WTC11 (cell line): ENCODE results near the gene GPRC5A. TPM values are rescaled to one million over a fixed set of nuclear protein-coding genes. Genes with fewer than 3 reads are reported as not detected.

ENCODE experiments used
- ATAC-seq: fragments of 200-7000 bp; cut with Tn5 transposase; 2 replicates; pipeline ENCODE4 v1.10.0; 2021; ENCODE audit warnings: mild to moderate bottlenecking, moderate library complexity
- CTCF ChIA-PET: fragments of 300-600 bp; sonication (Branson Sonifier 250); formaldehyde crosslinking; loops from one replicate; lab custom pipeline; 2021; ENCODE audit warnings: antibody characterized with exemption; lab: Charles Lee
- POLR2A ChIA-PET: fragments of 350-600 bp; sonication (Branson Sonifier 250); formaldehyde crosslinking; loops from one replicate; lab custom pipeline; 2021; ENCODE audit warnings: antibody characterized with exemption; lab: Charles Lee
- DNase-seq: peaks from one replicate; pipeline ENCODE4 v3.0.0; 2021; ENCODE audit warnings: low spot score
- H3K27ac Mint-ChIP-seq: 2 replicates; pipeline ENCODE4 v1.8.0; 2021; ENCODE audit warnings: mixed read lengths
- H3K27me3 Mint-ChIP-seq: 2 replicates; pipeline ENCODE4 v1.8.0; 2021; ENCODE audit warnings: low read depth, mild to moderate bottlenecking, moderate library complexity, mixed read lengths
- H3K36me3 Mint-ChIP-seq: 2 replicates; pipeline ENCODE4 v1.8.0; 2021; ENCODE audit warnings: mixed read lengths
- H3K4me1 Mint-ChIP-seq: 2 replicates; pipeline ENCODE4 v1.8.0; 2022; ENCODE audit warnings: mixed read lengths
- H3K4me3 Mint-ChIP-seq: 2 replicates; pipeline ENCODE4 v1.8.0; 2021; ENCODE audit warnings: mild to moderate bottlenecking, moderate library complexity, mixed read lengths
- H3K9me3 Mint-ChIP-seq: 2 replicates; pipeline ENCODE4 v1.8.0; 2021; ENCODE audit warnings: mixed read lengths
- FOXJ3 ChIP-seq: sonication (generic); formaldehyde crosslinking; IDR thresholded peaks from 2 replicates; pipeline ENCODE4 v1.9.0; 2021; ENCODE audit warnings: missing genetic modification reagents, mild to moderate bottlenecking, borderline replicate concordance
- FOXK1 ChIP-seq: sonication (generic); formaldehyde crosslinking; IDR thresholded peaks from 2 replicates; pipeline ENCODE4 v1.8.0; 2022; ENCODE audit warnings: mild to moderate bottlenecking, moderate library complexity, missing genetic modification reagents
- FOXP1 ChIP-seq: sonication (generic); formaldehyde crosslinking; IDR thresholded peaks from 2 replicates; pipeline ENCODE4 v1.8.0; 2022; ENCODE audit warnings: missing genetic modification reagents, mild to moderate bottlenecking, moderate library complexity, borderline replicate concordance
- HMGA2 ChIP-seq: fragments of 250-450 bp; sonication (Bioruptor Pico); IDR thresholded peaks from 2 replicates; pipeline ENCODE4 v1.4.0; 2021; ENCODE audit warnings: mild to moderate bottlenecking, moderate library complexity
- JAZF1 ChIP-seq: fragments of 250-450 bp; sonication (Bioruptor Pico); IDR thresholded peaks from 2 replicates; pipeline ENCODE4 v1.9.0; 2021; ENCODE audit warnings: moderate library complexity, mild to moderate bottlenecking, inconsistent platforms
- JUN ChIP-seq: sonication (generic); formaldehyde crosslinking; IDR thresholded peaks from 2 replicates; pipeline ENCODE4 v1.8.0; 2023; ENCODE audit warnings: mild to moderate bottlenecking, missing genetic modification reagents
- NFYB ChIP-seq: sonication (generic); formaldehyde crosslinking; conservative IDR thresholded peaks from 2 replicates; pipeline ENCODE4 v1.8.0; 2022; ENCODE audit warnings: low read depth, missing genetic modification reagents
- NR1H2 ChIP-seq: sonication (generic); formaldehyde crosslinking; IDR thresholded peaks from 2 replicates; pipeline ENCODE4 v1.9.0; 2021; ENCODE audit warnings: mild to moderate bottlenecking, moderate library complexity, missing genetic modification reagents
- NR3C1 ChIP-seq: sonication (generic); formaldehyde crosslinking; conservative IDR thresholded peaks from 2 replicates; pipeline ENCODE4 v1.8.1; 2023; ENCODE audit warnings: low read depth, mild to moderate bottlenecking, missing genetic modification reagents
- ZNF138 ChIP-seq: sonication (generic); formaldehyde crosslinking; conservative IDR thresholded peaks from 2 replicates; pipeline ENCODE4 v1.8.1; 2022; ENCODE audit warnings: mild to moderate bottlenecking, moderate library complexity, missing genetic modification reagents
- ZNF396 ChIP-seq: fragments of 250-450 bp; sonication (Bioruptor Pico); IDR thresholded peaks from 2 replicates; pipeline ENCODE4 v1.8.0; 2021; ENCODE audit warnings: mild to moderate bottlenecking, moderate library complexity, borderline replicate concordance
- total RNA-seq: library from RNA; stranded (reverse); gene quantifications from 3 replicates; pipeline ENCODE4 v1.2.3, GENCODE V29; 2021
- TF ChIP-seq, protein P1 (sequence below): sonication (generic); formaldehyde crosslinking; IDR thresholded peaks from 2 replicates; pipeline ENCODE4 v1.8.1; 2022; ENCODE audit warnings: mild to moderate bottlenecking, missing genetic modification reagents, moderate library complexity, borderline replicate concordance
- TF ChIP-seq, protein P2 (sequence below): sonication (generic); formaldehyde crosslinking; IDR thresholded peaks from 2 replicates; pipeline ENCODE4 v1.8.0; 2022; ENCODE audit warnings: mild to moderate bottlenecking, missing genetic modification reagents
- TF ChIP-seq, protein P3 (sequence below): sonication (generic); formaldehyde crosslinking; IDR thresholded peaks from 2 replicates; pipeline ENCODE4 v1.8.1; 2022; ENCODE audit warnings: low read depth, missing genetic modification reagents, borderline replicate concordance

The GPRC5A gene
- total RNA-seq, 1 experiment from 2014 or later: 1.1 TPM

DNA sequence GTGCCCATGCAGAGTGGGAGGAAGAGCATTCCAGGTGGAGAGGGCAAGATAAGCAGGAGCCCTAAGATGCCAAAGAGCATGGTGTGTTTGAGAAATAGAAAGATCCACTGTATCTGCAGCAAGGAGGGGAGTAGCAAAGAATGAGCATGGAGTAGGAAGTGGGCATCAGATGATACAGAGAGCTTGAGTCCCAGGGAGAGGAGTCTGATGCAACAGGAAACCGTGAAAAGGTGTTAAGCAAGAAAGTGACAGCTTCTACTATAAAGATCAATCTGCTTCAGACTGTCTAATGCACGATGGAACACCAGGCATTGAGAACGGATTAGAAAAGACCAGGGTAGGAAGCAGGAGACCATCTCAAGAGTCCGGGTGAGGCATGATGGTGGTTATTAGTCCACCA, 72.9 kb downstream of the GPRC5A start:
- no peak for TF ChIP-seq NR3C1 (CRISPR knock-in tag)
- TF ChIP-seq, protein P1, sequence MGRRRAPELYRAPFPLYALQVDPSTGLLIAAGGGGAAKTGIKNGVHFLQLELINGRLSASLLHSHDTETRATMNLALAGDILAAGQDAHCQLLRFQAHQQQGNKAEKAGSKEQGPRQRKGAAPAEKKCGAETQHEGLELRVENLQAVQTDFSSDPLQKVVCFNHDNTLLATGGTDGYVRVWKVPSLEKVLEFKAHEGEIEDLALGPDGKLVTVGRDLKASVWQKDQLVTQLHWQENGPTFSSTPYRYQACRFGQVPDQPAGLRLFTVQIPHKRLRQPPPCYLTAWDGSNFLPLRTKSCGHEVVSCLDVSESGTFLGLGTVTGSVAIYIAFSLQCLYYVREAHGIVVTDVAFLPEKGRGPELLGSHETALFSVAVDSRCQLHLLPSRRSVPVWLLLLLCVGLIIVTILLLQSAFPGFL: no peak
- TF ChIP-seq, protein P2, sequence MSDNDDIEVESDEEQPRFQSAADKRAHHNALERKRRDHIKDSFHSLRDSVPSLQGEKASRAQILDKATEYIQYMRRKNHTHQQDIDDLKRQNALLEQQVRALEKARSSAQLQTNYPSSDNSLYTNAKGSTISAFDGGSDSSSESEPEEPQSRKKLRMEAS (CRISPR knock-in tag): no peak
- TF ChIP-seq FOXP1 (CRISPR knock-in tag): no peak
- CTCF ChIA-PET: interaction anchor here (1.0 to 1.1 kb wide), 2 partner anchors 12 to 47 kb away, joined by 3 to 4 read pairs; no protein-coding TSS in a partner anchor
- H3K27me3 Mint-ChIP-seq: no peaks in the 10 kb centered on the region; the same call in 1 of the 2 replicates
- ATAC-seq (no peak), DNase-seq (no peak)
- no peak overlapping the region for H3K27ac Mint-ChIP-seq
- POLR2A ChIA-PET: interaction anchor here (0.9 kb wide), 1 partner anchor 12 kb away, joined by 3 read pairs; no protein-coding TSS in a partner anchor
- 0 out of 2 replicates have a peak, but pooled peaks cover 3% of the 10 kb centered on the region for H3K36me3 Mint-ChIP-seq
- peaks cover 7% of the 10 kb centered on the region for H3K9me3 Mint-ChIP-seq
- no peak overlapping the region for H3K4me3 Mint-ChIP-seq
- H3K4me1 Mint-ChIP-seq: peaks cover 2% of the 10 kb centered on the region; the same call in 1 of the 2 replicates

GRCh38 chr12:12965836-12966235, 74.5 kb downstream of the GPRC5A start:
- no peak for ATAC-seq
- POLR2A ChIA-PET: no interaction called here

More at GRCh38 chr12:12965836-12966235, 74.5 kb downstream of the GPRC5A start:
- H3K4me3 Mint-ChIP-seq: no peak overlapping the region
- H3K27me3 Mint-ChIP-seq: no peaks in the 10 kb centered on the region; the same call in 1 of the 2 replicates
- no peak for DNase-seq
- CTCF ChIA-PET: no interaction called here
- H3K36me3 Mint-ChIP-seq: 0 out of 2 replicates have a peak, but pooled peaks cover 3% of the 10 kb centered on the region
- H3K4me1 Mint-ChIP-seq: peaks cover 2% of the 10 kb centered on the region; the same call in 1 of the 2 replicates
- no peak for TF ChIP-seq FOXK1 (CRISPR knock-in tag)
- TF ChIP-seq ZNF396 (CRISPR knock-in tag): no peak
- no peak for TF ChIP-seq JAZF1 (CRISPR knock-in tag)
- no peak for TF ChIP-seq NFYB (CRISPR knock-in tag)
- no peak for TF ChIP-seq JUN (CRISPR knock-in tag)
- TF ChIP-seq, protein P3, sequence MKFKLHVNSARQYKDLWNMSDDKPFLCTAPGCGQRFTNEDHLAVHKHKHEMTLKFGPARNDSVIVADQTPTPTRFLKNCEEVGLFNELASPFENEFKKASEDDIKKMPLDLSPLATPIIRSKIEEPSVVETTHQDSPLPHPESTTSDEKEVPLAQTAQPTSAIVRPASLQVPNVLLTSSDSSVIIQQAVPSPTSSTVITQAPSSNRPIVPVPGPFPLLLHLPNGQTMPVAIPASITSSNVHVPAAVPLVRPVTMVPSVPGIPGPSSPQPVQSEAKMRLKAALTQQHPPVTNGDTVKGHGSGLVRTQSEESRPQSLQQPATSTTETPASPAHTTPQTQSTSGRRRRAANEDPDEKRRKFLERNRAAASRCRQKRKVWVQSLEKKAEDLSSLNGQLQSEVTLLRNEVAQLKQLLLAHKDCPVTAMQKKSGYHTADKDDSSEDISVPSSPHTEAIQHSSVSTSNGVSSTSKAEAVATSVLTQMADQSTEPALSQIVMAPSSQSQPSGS (CRISPR knock-in tag): no peak
- no peak for TF ChIP-seq HMGA2 (CRISPR knock-in tag)
- TF ChIP-seq FOXJ3 (CRISPR knock-in tag): no peak
- TF ChIP-seq NR1H2 (CRISPR knock-in tag): no peak
- TF ChIP-seq ZNF138: no peak
- TF ChIP-seq, protein P2 (CRISPR knock-in tag): no peak
- no peak overlapping the region for H3K27ac Mint-ChIP-seq
- H3K9me3 Mint-ChIP-seq: peaks cover 7% of the 10 kb centered on the region

Other genes starting within 250 kb of the GPRC5A start
- gene GPR19, start 195.4 kb upstream of the GPRC5A start, total RNA-seq: 10.4 to 16.4 TPM (median 14.2 TPM) in 3 replicates
- 34.2 to 38.4 TPM (median 34.8 TPM) in 3 replicates for gene CDKN1B, start 174.2 kb upstream of the GPRC5A start, total RNA-seq
- gene APOLD1, start 105.9 kb upstream of the GPRC5A start, total RNA-seq: 0.44 to 1.1 TPM (median 0.62 TPM) in 3 replicates
- gene DDX47, start 78.2 kb upstream of the GPRC5A start, total RNA-seq: 59.2 to 64.8 TPM (median 59.2 TPM) in 3 replicates
- gene GPRC5D, start 60.6 kb downstream of the GPRC5A start, total RNA-seq: 0.33 TPM in 1 of 3 replicates, not detected in the others
- 61.6 to 62.7 TPM (median 61.8 TPM) in 3 replicates for gene HEBP1, start 108.7 kb downstream of the GPRC5A start, total RNA-seq
- gene FAM234B, start 152.8 kb downstream of the GPRC5A start, total RNA-seq: 25.9 to 28.6 TPM (median 26.2 TPM) in 3 replicates
- gene GSG1, start 212.1 kb downstream of the GPRC5A start, total RNA-seq: 0.21 to 0.28 TPM in 2 of 3 replicates, not detected in the other